Inferior parietal cortex (tissue), 1 donor: ENCODE data around the gene PPP1R14B.

Experiments used
- DNase-seq: peaks from one replicate; pipeline ENCODE4 v3.0.0-alpha.2; 2016; ENCODE audit errors: extremely low spot score

The PPP1R14B gene, protein sequence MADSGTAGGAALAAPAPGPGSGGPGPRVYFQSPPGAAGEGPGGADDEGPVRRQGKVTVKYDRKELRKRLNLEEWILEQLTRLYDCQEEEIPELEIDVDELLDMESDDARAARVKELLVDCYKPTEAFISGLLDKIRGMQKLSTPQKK

DNA sequence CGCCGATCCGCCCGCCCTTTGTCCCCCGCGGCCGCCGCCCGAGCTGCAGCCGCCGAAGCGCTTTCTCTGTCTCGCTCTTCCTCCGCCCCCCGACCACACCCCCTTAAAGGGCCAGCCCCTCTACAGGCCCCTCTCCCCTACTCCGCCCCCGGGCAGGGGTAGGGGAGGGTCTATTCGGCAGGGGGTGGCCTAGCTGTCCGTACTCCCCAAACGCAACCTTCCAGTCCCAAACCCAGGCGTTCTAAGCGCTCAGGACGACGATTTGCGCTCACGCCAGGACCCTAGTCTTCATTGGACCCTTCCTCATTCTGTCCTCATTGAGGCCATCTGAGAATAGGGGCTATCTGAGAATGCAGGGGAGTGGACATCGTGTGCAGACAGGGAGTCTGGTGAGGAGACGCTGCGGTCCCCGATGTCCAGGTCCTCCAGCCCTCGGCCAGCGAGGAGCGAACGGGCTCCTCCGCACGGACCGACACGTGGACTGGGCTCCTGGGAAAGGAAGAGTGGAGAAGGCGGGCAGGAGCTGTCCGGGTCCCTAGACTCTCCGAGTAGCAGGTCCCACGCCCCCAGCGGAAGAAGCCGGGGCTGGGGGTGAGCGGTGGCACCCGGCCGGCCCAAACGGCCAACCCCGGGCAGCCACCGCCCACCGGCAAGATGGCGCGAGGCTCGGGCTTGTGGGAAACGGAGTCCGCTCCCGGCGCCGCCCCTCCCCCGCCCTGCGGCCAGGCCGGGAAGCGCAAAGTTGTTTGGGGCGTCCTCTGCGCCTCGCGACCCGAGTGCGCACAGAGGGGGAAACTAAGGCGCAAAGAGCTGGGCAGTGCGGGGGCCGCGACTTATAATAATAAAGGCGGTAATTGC, at the start of gene PPP1R14B:
TSS of gene PPP1R14B (minus strand) at position 73 of the 858 bp plus-strand sequence. CDS start 270 bp downstream, outside the sequence.
- DNase-seq: peak; percentile 82

DNA sequence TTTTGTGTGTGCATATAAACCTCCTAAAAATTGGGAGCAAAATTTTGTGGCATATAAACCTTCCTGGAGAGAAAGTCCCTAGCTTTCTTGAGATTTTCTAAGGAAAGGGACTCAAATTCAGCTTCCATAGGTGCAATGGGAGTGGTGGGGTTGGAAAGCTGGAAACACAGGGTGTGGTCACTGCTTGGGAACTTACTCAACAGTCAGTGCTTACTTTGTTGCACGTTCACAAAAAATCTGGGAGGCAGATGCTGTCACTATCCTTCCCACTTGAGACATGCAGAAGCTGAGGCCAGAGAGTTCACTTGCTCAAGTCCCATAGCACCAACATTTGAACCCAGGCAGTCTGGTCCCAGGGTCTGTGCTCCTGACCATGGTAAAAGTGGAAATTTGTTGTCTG, 49.5 kb upstream of the PPP1R14B start:
- DNase-seq: no peak

DNA sequence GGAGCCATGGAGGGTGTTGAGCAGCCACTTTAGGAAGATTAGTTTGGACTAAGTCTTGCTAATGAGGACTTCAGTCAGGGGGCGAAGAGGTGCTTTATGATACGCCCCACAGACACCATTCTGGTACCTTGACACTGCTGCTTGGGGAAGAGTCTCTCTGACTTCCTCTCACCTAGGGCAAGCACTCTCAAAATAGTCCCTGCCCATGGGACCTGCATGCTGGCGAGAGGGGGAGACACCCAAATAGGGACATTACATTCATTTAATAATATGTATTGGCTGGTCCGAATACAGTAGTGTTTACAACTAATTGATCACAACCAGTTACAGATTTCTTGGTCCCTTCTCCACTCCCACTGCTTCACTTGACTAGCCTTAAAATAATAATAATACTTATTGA, 49.0 kb upstream of the PPP1R14B start:
- no peak for DNase-seq

DNA sequence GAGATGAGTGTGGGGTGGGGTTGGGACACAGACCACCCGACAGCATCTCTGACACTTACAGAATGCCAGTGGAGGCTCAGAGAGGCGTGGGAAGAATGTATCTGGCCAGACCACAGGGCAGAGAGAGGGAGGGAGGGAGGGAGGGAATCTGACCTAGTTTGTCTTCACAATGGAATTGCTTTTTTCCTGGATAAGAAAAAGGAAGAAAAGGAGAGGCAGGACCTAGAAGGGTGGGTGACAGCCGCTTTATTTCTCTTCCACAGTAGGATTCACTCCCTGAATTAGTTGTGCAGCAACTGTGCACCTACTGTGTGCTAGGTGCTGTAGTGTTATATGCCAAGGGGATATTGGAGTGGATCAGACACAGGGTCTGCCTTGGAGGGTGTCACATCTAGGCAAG, 48.0 kb upstream of the PPP1R14B start:
- no peak for DNase-seq

DNA sequence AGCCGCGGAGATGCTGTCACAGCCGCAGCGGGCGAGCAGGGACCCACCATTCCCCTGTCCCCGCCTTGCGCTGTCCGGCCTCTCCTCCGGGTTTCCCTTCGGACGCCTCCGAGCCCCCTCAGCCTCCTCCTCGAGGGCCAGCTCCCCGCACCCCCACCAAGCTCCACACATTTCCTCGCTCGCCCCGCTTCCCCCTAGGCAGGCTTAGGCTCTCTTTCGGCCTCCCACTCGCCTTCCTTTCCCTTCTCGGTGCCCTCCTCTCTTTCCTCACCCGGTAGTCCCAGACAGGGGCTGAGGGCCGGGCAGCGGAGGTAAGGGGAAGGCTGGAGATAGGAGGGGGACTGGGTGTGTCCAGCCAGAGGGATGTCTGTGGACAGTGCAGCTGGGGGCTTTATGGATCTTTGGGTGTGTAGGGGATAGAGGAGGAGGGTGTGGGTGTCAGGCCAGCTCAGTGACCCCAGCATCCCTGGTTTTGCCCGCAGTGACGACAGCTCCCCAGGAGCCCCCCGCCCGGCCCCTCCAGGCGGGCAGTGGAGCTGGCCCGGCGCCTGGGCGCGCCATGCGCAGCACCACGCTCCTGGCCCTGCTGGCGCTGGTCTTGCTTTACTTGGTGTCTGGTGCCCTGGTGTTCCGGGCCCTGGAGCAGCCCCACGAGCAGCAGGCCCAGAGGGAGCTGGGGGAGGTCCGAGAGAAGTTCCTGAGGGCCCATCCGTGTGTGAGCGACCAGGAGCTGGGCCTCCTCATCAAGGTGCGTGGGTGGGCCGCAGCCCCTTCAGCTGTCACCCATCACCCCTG, 45.9 kb upstream of the PPP1R14B start:
- DNase-seq: no peak

DNA sequence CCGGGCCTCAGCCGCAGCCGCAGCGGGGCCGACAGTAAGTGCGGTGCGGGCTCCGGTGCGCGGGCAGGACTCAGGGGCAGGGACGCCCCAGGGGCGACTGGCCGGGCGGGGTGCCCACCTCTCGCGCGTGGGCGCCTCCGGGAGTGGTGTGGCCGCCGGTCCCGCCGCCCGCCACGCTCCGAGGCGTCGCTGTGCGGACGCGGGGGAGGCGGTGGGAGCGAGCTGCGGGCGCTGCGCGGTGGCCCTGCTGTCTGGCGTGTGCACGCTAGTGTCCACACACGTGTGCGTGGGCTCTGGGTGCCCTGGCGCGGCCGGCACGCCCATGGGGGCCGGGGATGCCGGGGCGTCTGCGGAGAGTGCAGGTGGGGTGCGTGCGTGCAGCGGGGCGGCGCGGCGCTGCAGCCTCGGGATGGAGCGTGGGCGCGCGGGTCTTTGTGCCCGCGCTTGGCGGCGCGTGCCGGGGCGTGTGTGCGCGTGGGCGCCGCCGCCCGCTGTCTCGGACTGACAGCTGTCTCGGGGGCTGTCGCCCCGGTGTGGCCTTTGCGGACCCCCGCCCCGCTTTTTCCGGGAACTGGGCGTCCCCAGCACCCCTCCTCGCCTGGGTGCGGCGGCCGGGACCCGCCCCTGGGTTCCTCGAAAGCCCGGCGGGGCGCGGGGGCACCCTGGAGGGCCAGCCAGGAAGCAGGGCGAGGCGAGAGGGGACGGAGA, 45.2 kb upstream of the PPP1R14B start:
- no peak for DNase-seq

DNA sequence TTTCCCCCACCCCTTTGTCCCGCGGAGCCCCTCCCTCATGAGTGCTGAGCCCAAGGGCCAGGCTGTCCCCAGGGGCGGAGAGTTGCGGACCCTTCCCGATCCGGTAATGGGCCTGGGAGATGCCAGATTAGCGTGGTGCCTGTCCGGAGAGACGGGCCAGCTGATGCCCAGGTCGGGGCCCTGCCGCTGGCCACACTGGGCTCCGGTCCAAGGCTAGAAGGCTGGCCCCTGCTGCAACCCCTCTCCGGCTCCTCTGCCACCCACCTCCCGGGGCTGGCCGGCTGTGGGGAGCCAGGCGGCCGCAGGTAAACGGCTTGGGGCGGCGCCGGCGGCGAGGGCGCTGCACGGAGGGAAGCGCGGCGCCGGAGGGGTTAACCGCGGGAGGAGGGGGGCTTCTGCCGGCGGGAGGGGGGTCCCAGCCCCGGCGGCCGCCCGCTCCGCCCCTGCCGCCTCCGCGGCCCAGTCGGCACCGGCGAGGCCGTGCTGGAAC, 44.6 kb upstream of the PPP1R14B start, which contains the start of gene KCNK4:
TSS of gene KCNK4 (plus strand) at position 41 of the 490 bp plus-strand sequence. CDS start 1,717 bp downstream, outside the sequence.
- DNase-seq: no peak

DNA sequence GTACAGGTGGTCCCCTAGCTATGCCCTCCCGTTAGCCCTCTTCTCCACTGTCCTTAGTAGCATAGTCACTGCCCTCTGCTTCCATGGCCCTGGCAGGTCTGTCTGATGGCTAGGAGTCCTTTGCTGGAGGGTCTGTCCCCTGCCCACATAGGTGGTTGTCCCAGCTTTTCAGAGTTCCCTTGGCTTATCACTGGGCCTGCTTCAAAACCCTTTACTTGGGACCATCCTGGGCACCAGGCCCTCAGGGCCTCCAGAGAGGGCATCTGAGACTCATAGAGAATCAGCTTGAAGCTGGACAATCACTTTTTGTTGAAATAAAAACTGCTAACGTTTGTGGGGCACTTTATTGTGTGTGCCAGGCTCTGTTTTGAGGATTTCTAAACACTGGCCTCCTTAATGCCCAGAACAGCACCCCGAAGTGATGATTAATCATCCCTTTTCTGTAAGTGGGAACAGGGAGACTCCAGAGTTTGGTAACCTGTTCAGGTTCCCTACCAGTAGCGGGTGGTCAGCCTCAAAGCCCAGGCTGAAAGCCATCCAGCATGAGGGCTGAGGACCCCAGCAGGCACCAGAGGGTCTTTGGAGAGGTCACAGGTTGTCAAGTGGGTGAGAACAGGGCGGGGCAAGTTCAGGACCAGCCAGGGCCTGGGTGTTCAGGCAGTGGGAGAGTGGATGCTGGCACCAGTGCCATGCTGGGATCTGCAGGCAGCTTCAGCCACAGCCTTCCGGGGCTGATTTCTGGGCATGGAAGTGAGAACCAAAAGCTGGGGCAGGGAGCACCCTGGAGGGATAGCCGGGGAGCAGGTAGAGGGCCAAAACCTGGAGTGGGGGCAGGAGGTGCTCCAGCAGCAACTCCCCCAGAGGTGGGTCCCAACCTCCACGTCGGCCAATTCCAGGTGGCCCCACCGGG, 43.9 kb upstream of the PPP1R14B start:
- no peak for DNase-seq

DNA sequence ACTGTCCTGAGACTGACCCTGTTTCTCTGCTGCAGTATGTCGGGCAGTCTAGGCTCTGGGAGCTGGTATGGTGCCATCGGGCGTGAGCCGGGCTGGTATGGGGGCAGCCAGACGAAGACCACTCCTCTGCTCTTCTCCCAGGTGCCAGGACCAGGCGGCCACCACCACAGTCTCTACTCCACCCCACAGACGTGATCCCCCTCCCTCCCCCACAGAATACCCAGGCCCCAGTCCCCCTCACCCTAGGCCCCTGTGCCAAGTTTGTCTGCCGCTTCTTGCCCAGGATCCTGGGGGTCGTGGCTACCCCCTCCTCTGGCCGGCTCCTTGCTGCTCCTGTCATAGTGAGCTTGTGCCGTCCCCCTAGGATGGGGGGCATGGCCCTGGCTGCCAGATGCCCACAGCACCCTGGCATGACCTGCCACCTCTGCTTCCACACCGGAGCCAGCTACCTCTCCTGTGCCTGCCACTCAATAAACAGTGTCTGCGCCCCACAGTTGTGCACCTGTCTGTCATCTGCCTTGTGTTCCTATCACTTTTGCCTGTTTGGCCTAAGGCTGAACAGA, 42.3 kb upstream of the PPP1R14B start:
- no peak for DNase-seq

DNA sequence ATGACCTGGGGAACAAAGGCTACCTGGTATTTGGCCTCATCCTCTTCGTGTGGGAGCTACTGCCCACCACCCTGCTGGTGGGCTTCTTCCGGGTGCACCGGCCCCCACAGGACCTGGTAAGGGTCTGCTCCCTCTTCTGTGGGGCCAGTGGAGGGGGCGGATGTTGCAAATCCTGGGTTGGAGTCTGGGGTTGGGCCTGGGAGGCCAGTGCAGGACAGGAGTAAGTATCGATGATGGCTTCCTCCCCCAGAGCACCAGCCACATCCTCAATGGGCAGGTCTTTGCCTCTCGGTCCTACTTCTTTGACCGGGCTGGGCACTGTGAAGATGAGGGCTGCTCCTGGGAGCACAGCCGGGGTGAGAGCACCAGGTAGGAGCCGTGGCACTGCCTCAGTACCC, 41.6 kb upstream of the PPP1R14B start:
- DNase-seq: no peak

DNA sequence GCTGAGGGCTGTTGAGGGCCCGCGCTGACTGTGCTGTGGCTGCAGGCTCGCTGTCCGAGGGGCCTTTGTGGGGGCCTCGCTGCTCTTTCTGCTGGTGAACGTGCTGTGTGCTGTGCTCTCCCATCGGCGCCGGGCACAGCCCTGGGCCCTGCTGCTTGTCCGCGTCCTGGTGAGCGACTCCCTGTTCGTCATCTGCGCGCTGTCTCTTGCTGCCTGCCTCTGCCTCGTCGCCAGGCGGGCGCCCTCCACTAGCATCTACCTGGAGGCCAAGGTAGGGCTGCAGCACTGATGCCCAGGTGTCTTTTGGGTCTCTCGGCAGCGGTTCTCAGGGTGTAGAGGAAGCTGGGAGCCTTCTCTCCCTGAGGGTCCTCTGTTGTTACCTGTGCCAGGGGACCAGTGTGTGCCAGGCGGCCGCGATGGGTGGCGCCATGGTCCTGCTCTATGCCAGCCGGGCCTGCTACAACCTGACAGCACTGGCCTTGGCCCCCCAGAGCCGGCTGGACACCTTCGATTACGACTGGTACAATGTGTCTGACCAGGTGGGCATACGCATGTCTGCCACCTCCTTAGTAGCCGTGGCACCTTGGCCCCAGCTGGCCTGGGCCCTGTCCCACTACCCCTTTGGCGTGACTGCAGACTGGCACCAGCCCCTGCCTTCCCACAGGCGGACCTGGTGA, 41.1 kb upstream of the PPP1R14B start:
- no peak for DNase-seq

DNA sequence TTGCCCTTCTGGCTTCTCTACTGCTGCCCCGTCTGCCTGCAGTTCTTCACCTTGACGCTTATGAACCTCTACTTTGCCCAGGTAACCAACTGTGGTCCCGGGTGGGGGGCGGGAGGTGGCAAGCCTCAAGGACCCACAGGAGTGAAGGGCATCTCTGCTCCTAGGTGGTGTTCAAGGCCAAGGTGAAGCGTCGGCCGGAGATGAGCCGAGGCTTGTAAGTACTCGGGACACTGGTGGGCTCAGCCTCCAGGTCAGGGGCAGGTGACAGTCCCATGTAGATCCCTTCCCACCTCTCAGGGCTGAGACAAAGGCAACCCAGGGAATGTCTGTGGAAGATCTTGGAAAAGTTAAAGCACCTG, 40.0 kb upstream of the PPP1R14B start:
- DNase-seq: no peak

DNA sequence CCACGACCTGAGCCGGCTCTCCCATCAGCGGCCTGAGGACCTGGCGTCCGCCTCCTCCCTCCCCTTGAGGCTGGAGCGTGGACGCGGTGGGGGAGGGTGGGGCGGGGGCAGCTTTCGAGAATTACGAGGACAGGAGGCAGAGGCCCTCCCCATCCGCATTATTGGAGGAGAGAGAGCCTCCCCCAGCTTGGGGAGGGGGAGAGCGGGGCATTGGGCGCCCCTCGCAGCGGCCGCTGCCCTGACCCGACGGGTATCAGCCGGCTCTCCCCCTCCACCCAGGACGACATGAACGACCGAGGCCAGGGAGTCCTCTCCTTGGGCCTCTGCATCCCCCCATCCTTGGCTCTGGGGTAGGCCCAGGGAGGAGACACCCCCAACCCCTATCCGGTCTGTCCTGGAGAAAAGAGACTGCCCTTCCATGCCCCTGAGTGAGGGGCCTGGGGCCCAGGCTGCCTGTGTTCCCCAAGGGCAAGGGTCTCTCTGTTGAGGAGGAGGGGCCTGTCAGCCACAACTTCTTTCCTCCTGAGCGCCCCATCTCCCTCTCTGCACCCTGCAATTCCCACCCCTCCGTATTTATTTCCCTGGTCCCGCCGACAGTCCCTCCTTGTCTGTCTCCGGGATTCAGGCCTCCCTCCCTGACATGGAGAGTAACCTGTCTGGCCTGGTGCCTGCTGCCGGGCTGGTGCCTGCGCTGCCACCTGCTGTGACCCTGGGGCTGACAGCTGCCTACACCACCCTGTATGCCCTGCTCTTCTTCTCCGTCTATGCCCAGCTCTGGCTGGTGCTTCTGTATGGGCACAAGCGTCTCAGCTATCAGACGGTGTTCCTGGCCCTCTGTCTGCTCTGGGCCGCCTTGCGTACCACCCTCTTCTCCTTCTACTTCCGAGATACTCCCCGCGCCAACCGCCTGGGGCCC, 39.4 kb upstream of the PPP1R14B start:
- DNase-seq: no peak

DNA sequence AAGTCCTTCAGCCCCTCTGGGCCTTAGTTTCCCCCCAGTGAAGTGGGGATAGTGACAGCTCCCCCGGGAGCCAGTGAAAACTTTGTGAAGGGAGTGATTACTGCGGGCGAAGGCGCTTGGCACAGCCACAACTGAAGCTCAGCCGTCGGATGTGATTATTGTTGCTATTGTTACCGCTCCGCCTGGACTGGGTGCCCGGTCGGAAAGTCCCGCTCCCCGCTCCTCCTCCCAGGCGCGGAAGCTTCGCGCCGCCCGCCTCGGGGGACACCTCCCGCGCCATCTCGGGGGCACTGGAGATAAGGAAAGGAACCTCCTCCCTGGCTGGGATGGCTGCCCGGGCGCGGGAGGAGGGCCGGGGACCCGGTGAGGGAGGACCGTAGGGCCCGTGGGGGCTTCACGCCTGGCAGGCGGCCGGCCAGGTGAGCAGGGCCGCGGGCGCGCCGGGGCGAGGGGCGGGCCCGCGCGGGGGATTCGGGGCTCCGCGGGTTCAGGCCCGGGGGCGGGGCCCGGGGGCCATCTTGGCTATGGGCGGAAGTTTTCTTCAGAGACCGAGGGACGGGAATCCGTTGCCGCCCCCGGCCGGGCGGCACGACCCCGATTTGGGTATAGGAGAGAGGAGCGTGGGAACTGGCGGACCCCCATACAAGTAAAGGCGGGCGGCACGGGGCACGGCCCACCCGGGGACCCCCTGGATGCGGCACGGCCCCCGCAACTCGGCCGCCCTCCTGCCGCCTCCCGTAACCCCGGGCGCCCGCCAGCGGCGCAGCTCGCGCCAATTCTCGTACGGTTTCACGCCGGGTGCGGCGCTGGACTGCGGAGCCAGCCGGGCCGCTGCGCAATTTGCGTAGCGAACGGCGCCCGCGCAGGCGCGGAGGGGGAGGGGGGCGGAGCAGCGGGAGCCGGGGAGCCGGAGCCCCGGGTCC, 38.5 kb upstream of the PPP1R14B start, which contains the start of gene GPR137:
TSS of gene GPR137 (plus strand) at position 887 of the 923 bp plus-strand sequence. CDS start 677 bp downstream, outside the sequence.
- peak; percentile 84 for DNase-seq

DNA sequence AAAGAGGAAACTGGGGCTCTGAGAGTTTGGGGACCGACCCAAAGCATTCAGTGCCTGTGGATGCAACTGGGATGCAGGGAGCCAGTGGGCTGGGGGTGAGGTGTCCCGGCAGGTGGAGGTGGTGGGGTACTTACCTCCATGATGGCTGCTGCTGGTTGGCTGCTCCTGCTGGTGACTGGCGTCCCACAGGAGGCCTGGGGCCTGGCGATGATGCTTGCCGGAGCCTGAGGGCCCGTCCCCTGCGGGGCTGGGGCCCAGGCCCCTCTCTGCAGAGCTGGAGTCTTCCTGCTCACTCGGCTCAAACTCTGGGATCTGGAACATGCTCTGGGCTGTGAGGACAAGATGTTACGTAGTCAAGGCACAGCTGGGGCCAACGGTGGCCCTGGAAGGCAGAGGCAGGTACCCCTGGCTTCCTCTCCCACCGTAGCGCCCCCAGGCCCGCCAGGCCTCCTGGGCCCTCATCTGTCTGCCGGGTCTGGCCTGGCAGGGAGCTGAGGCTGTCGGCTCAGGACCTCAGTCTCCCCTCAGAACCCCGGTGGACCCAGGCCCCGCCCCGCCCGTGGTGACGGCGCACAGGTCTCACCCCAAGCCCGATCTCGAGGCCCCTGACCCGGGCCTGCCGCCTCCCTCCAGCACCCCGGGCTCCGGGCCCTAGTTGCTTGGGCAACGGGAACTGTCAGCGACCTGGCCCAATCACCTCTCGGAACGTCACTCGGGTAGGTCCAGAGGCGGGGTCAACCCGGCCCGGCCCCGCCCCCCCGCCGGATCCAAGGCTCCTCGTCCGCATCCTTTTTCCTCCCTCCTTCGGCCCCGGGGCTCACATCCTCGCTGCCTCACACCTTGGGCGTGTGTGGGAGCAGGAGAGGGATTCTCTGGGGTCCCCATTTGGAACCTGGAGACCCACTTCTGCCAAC, 37.6 kb upstream of the PPP1R14B start, which contains the start of gene BAD:
TSS of gene BAD (minus strand) at position 618 of the 914 bp plus-strand sequence. CDS start at position 321, 297 bp downstream.
- peak; percentile 96 for DNase-seq

DNA sequence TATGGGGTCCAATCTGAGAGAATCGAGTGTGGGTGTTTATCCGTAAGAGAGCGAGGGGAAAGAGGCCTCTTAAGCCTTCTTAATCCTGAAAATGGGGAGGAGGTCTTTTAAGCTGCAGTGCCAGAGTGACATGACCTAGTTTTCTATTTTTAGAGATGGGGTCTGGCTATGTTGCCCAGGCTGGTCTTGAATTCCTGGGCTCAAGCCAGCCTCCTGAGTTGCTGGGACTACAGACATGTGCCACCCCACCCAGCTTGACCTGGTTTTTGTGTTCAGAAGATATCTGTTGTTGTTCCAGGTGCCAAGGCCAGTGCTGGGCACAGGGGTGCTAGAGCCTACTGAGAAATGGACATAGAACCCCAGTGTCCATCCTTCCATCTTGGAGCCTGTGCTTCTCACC, 36.3 kb upstream of the PPP1R14B start:
- no peak for DNase-seq
